Suprapubic skin (tissue), 3 donors: ENCODE measurements around the gene EXD3.

Experiments
- POLR2A ChIP-seq, 2 donors: fragments of 450-650 bp; IDR thresholded peaks; one replicate each; pipeline ENCODE4 v1.6.1; 2017; ENCODE audit warnings: antibody characterized with exemption in 2 of 2, mild to moderate bottlenecking in 2 of 2, moderate library complexity in 2 of 2
- TF ChIP-seq, protein P1 (sequence below), 2 donors: fragments of 200-600 bp in 1 of 2; fragments of 450-650 bp in 1 of 2; sonication (generic) in 1 of 2; IDR thresholded peaks; one replicate each; pipeline ENCODE4 v1.5.1; 2016 to 2019; ENCODE audit warnings: antibody characterized with exemption in 2 of 2, mild to moderate bottlenecking in 1 of 2, moderate library complexity in 1 of 2

DNA sequence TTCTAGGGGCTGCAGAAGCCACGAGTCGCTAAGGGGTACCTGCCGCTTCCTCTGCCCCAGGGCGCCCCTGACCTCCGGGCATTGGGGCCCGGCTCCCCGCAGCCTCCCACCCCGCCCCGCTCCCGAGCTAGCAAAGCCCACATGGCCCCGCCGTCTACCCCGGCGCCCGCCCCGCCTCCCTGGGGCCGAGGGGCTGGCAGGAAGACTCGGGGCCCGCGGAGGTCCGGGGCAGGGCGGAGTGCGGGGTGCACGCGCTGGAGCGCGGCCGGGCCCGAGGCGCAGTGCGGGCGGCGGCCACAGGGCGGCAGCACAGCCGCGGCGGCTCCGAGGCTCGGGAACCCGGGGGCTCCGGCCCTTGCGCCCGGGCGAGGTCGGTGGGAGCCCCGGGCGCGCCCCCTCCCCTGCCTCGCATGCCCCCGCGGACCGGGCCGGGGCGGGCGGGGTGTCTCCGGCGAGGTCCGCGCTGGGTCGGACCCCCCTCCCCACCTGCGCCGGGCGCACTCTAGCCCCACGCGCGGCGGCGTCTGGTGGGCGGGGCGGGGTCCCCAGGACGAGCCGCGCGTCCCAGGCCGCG is 127.6 kb downstream of the EXD3 start:
- TF ChIP-seq, protein P1, sequence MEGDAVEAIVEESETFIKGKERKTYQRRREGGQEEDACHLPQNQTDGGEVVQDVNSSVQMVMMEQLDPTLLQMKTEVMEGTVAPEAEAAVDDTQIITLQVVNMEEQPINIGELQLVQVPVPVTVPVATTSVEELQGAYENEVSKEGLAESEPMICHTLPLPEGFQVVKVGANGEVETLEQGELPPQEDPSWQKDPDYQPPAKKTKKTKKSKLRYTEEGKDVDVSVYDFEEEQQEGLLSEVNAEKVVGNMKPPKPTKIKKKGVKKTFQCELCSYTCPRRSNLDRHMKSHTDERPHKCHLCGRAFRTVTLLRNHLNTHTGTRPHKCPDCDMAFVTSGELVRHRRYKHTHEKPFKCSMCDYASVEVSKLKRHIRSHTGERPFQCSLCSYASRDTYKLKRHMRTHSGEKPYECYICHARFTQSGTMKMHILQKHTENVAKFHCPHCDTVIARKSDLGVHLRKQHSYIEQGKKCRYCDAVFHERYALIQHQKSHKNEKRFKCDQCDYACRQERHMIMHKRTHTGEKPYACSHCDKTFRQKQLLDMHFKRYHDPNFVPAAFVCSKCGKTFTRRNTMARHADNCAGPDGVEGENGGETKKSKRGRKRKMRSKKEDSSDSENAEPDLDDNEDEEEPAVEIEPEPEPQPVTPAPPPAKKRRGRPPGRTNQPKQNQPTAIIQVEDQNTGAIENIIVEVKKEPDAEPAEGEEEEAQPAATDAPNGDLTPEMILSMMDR (IDR thresholded peaks at IDR 0.05) = peak; percentile 64 to 81
- TF ChIP-seq POLR2A (IDR thresholded peaks at IDR 0.05) = no peak
